ENCODE results near the gene TMEM63A. TPM values are rescaled to one million over a fixed set of nuclear protein-coding genes. Genes with fewer than 3 reads are reported as not detected.

Gene TMEM63A
- total and polyA plus RNA-seq, 2 of the 13 experiments (the other 11 are each of a cell fraction or from before 2014, with no cell fraction given) = 23.9 to 53.3 TPM

DNA sequence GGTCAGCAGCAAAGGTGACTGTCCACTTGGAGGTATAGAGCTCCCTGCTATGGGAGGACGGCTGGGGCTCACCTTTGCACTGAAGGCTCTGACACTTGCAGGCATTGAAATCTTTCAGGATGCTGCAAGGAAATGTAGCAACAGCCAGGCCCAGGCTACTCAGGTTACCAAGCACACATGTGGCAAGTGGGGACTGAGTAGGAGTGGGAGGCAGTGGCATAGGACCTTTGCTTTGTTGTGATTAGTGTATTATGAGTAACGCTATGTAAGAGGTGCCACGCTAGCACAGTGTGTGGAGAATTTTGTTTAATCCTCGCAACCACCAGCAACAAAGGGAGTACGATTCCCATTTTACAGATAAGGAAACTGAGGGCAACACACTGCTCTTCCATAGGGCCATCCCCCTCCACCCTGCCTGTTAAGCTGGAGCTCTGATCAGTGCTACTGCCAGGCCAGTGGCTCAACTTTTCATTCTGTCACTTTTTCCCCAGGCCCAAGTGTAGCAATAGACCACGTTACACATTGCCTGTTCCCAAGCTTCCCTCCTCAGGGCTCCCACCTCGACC, 21.2 kb downstream of the TMEM63A start:
- no peaks in the 10 kb centered on the region for H3K79me2 ChIP-seq (ENCODE audit: insufficient read depth, low read length)
- BruUV-seq (replicated peaks) = no TSS peak
- intact Hi-C loops (cut with micrococcal nuclease; ENCODE audit: unreplicated experiment) = no loop called here
- DNase-seq (ENCODE audit: low spot score) (no peak), ATAC-seq (no peak), FAIRE-seq (no peak)
- H3K4me3 ChIP-seq (replicated peaks in 1 of 3; ENCODE audit: insufficient read depth in 1 of 3, low read depth in 2 of 3, low read length in 3 of 3) = no peak overlapping the region
- no peak overlapping the region for H3K4me2 ChIP-seq (ENCODE audit: low read depth, low read length)
- peak; percentile 71 for TF ChIP-seq ZNF629 (CRISPR knock-in tag; conservative IDR thresholded peaks at IDR 0.05)
- TF ChIP-seq, protein P1, sequence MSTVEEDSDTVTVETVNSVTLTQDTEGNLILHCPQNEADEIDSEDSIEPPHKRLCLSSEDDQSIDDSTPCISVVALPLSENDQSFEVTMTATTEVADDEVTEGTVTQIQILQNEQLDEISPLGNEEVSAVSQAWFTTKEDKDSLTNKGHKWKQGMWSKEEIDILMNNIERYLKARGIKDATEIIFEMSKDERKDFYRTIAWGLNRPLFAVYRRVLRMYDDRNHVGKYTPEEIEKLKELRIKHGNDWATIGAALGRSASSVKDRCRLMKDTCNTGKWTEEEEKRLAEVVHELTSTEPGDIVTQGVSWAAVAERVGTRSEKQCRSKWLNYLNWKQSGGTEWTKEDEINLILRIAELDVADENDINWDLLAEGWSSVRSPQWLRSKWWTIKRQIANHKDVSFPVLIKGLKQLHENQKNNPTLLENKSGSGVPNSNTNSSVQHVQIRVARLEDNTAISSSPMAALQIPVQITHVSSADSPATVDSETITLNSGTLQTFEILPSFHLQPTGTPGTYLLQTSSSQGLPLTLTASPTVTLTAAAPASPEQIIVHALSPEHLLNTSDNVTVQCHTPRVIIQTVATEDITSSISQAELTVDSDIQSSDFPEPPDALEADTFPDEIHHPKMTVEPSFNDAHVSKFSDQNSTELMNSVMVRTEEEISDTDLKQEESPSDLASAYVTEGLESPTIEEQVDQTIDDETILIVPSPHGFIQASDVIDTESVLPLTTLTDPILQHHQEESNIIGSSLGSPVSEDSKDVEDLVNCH (CRISPR knock-in tag; IDR thresholded peaks at IDR 0.05) = no peak
- no peak overlapping the region for H2AFZ ChIP-seq (ENCODE audit: low read length)
- no peak overlapping the region for H3K27ac ChIP-seq (ENCODE audit: extremely low read length, insufficient read depth, low read length)
- ChIA-PET CTCF (ENCODE audit: low intra/inter-chr PET ratio, low total read pairs) (no interaction called here), POLR2A (interaction anchor here (1.7 kb wide), 1 partner anchor 21 kb away, joined by 4 read pairs; the partner anchor contains the start of gene TMEM63A)
- no peaks in the 10 kb centered on the region for H3K9me3 ChIP-seq (ENCODE audit: low read length)
- no peak overlapping the region for H3K9ac ChIP-seq (ENCODE audit: insufficient read depth, low read depth, low read length)
- WGBS (ENCODE audit: low lambda C conversion rate) = 98% methylated on average over 7 of the region's 7 CpGs
- H3K4me1 ChIP-seq (ENCODE audit: insufficient read depth, low read length) = peaks cover 12% of the 10 kb centered on the region
- H3K36me3 ChIP-seq (replicated peaks in 1 of 2; ENCODE audit: control insufficient read depth in 1 of 2, insufficient read depth in 2 of 2, low read length in 2 of 2) = peaks cover 28 to 68% of the 10 kb centered on the region in 2 experiments; a peak in 4 of 5 replicates
- H4K20me1 ChIP-seq (ENCODE audit: insufficient read depth, low read length) = no peaks in the 10 kb centered on the region
- in situ Hi-C loops (cut with HindIII; ENCODE audit: extremely low pct_ligation_motif_present, low pct_unique_long_range_greater_than_20kb) = no loop called here
- no peaks in the 10 kb centered on the region for H3K27me3 ChIP-seq (ENCODE audit: control insufficient read depth in 1 of 2, insufficient read depth in 2 of 2, low read length in 2 of 2)

DNA sequence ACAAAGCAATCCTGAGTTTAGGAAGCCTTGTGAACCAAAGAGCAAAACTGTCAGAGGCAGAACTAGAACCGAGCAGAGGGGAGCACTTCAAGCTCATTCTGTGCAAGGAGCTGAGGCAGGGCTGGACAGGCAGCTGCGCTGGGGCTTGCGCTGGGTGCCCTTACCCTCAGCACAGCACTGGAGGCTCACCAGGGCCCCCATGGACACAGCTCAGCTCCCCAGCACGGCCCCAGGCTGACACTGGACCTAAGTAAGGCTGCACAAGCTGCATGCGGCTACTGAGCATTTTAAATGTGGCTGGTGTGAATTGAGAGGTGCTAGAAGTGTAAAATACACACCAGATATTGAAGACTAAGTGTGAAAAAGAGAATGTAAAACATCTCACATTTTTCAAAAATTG, 22.1 kb downstream of the TMEM63A start:
- Histone ChIP-seq H3K4me2 (ENCODE audit: low read depth, low read length) (no peak overlapping the region), H4K20me1 (ENCODE audit: insufficient read depth, low read length) (no peaks in the 10 kb centered on the region), H3K4me3 (replicated peaks in 1 of 3; ENCODE audit: insufficient read depth in 1 of 3, low read depth in 2 of 3, low read length in 3 of 3) (no peak overlapping the region), H3K79me2 (ENCODE audit: insufficient read depth, low read length) (no peaks in the 10 kb centered on the region), H2AFZ (ENCODE audit: low read length) (no peak overlapping the region), H3K4me1 (ENCODE audit: insufficient read depth, low read length) (peaks cover 11% of the 10 kb centered on the region), H3K9me3 (ENCODE audit: low read length) (no peaks in the 10 kb centered on the region), H3K27ac (ENCODE audit: extremely low read length, insufficient read depth, low read length) (no peak overlapping the region), H3K9ac (ENCODE audit: insufficient read depth, low read depth, low read length) (no peak overlapping the region), H3K27me3 (ENCODE audit: control insufficient read depth in 1 of 2, insufficient read depth in 2 of 2, low read length in 2 of 2) (no peaks in the 10 kb centered on the region), H3K36me3 (replicated peaks in 1 of 2; ENCODE audit: control insufficient read depth in 1 of 2, insufficient read depth in 2 of 2, low read length in 2 of 2) (peaks cover 25 to 65% of the 10 kb centered on the region in 2 experiments; a peak in 4 of 5 replicates)
- FAIRE-seq (no peak), DNase-seq (ENCODE audit: low spot score) (no peak), ATAC-seq (no peak)
- in situ Hi-C loops (cut with HindIII; ENCODE audit: extremely low pct_ligation_motif_present, low pct_unique_long_range_greater_than_20kb) (no loop called here), intact Hi-C loops (cut with micrococcal nuclease; ENCODE audit: unreplicated experiment) (no loop called here)
- ChIA-PET CTCF (ENCODE audit: low intra/inter-chr PET ratio, low total read pairs) (no interaction called here), POLR2A (interaction anchor here (0.8 to 1.7 kb wide), 3 partner anchors 22 to 64 kb away, joined by 3 to 4 read pairs (median 3); partner anchors contain the start of genes PYCR2 and TMEM63A)
- no TSS peak for BruUV-seq (replicated peaks)
- 96% methylated on average over 4 of the region's 5 CpGs for WGBS (ENCODE audit: low lambda C conversion rate)
- TF ChIP-seq RBFOX2 (IDR thresholded peaks at IDR 0.05; ENCODE audit: low read depth, low read length) (no peak), MXD4 (CRISPR knock-in tag; IDR thresholded peaks at IDR 0.05) (no peak), ZNF841 (CRISPR knock-in tag; IDR thresholded peaks at IDR 0.05; ENCODE audit: borderline replicate concordance) (no peak), ZFP37 (CRISPR knock-in tag; IDR thresholded peaks at IDR 0.05; ENCODE audit: borderline replicate concordance) (no peak), ZNF766 (CRISPR knock-in tag; IDR thresholded peaks at IDR 0.05; ENCODE audit: borderline replicate concordance) (no peak), HOXA7 (CRISPR knock-in tag; IDR thresholded peaks at IDR 0.05) (no peak)
- TF ChIP-seq, protein P2, sequence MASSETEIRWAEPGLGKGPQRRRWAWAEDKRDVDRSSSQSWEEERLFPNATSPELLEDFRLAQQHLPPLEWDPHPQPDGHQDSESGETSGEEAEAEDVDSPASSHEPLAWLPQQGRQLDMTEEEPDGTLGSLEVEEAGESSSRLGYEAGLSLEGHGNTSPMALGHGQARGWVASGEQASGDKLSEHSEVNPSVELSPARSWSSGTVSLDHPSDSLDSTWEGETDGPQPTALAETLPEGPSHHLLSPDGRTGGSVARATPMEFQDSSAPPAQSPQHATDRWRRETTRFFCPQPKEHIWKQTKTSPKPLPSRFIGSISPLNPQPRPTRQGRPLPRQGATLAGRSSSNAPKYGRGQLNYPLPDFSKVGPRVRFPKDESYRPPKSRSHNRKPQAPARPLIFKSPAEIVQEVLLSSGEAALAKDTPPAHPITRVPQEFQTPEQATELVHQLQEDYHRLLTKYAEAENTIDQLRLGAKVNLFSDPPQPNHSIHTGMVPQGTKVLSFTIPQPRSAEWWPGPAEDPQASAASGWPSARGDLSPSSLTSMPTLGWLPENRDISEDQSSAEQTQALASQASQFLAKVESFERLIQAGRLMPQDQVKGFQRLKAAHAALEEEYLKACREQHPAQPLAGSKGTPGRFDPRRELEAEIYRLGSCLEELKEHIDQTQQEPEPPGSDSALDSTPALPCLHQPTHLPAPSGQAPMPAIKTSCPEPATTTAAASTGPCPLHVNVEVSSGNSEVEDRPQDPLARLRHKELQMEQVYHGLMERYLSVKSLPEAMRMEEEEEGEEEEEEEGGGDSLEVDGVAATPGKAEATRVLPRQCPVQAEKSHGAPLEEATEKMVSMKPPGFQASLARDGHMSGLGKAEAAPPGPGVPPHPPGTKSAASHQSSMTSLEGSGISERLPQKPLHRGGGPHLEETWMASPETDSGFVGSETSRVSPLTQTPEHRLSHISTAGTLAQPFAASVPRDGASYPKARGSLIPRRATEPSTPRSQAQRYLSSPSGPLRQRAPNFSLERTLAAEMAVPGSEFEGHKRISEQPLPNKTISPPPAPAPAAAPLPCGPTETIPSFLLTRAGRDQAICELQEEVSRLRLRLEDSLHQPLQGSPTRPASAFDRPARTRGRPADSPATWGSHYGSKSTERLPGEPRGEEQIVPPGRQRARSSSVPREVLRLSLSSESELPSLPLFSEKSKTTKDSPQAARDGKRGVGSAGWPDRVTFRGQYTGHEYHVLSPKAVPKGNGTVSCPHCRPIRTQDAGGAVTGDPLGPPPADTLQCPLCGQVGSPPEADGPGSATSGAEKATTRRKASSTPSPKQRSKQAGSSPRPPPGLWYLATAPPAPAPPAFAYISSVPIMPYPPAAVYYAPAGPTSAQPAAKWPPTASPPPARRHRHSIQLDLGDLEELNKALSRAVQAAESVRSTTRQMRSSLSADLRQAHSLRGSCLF (CRISPR knock-in tag; IDR thresholded peaks at IDR 0.05; ENCODE audit: borderline replicate concordance) = no peak

All from HepG2 (cell line).